ENCODE results near the gene TRIM41. TPM values are rescaled to one million over a fixed set of nuclear protein-coding genes. Genes with fewer than 3 reads are reported as not detected.
"Not testable (repeated sequence)": the region's sequence is repeated elsewhere in the genome, so short reads cannot be mapped to it uniquely, and the experiment has no call there.

Gene TRIM41
- total and polyA plus RNA-seq, 2 donors = 19.9 to 25.8 TPM

- WGBS = under 1% methylated on average over 36 of the region's 36 CpGs
- H3K36me3 ChIP-seq (ENCODE audit: control insufficient read depth in 2 of 2, insufficient read depth in 2 of 2, low read length in 1 of 2) = no peaks in the 10 kb centered on the region
- H3K9me3 ChIP-seq (ENCODE audit: control insufficient read depth in 2 of 2, insufficient read depth in 1 of 2, low read length in 1 of 2) = peaks cover 0 to 9% of the 10 kb centered on the region in 2 donors
- DNase-seq (ENCODE audit: low read depth in 6 of 9, low spot score in 9 of 9) = peak in 3 of 9 donors; percentile 45 to 68 (median 49)
- H3K4me1 ChIP-seq (ENCODE audit: control insufficient read depth in 2 of 2, insufficient read depth in 2 of 2, low read length in 2 of 2) = peaks cover 15 to 34% of the 10 kb centered on the region in 2 donors
- H3K4me3 ChIP-seq (ENCODE audit: low read length in 2 of 2) = peak overlapping the region; percentile 38 to 53
- H3K27ac ChIP-seq (ENCODE audit: low read depth in 1 of 2, low read length in 1 of 2) = no peak overlapping the region
- H3K27me3 ChIP-seq (ENCODE audit: control insufficient read depth in 2 of 2, insufficient read depth in 1 of 2, low read length in 1 of 2) = peaks cover 39 to 95% of the 10 kb centered on the region in 2 donors
Measured at GRCh38 chr5:181207214-181207959, 15.7 kb upstream of the TRIM41 start.

- DNase-seq (ENCODE audit: low read depth in 6 of 9, low spot score in 9 of 9) = no peak
- no peaks in the 10 kb centered on the region for H3K36me3 ChIP-seq (ENCODE audit: control insufficient read depth in 2 of 2, insufficient read depth in 2 of 2, low read length in 1 of 2)
- peaks cover 15 to 34% of the 10 kb centered on the region in 2 donors for H3K4me1 ChIP-seq (ENCODE audit: control insufficient read depth in 2 of 2, insufficient read depth in 2 of 2, low read length in 2 of 2)
- peaks cover 0 to 9% of the 10 kb centered on the region in 2 donors for H3K9me3 ChIP-seq (ENCODE audit: control insufficient read depth in 2 of 2, insufficient read depth in 1 of 2, low read length in 1 of 2)
- no peak overlapping the region for H3K27ac ChIP-seq (ENCODE audit: low read depth in 1 of 2, low read length in 1 of 2)
- H3K27me3 ChIP-seq (ENCODE audit: control insufficient read depth in 2 of 2, insufficient read depth in 1 of 2, low read length in 1 of 2) = peaks cover 36 to 95% of the 10 kb centered on the region in 2 donors
- no peak overlapping the region for H3K4me3 ChIP-seq (ENCODE audit: low read length in 2 of 2)
- 50% methylated on average over 3 of the region's 3 CpGs for WGBS
Measured at GRCh38 chr5:181207960-181208253, 15.2 kb upstream of the TRIM41 start.

DNA sequence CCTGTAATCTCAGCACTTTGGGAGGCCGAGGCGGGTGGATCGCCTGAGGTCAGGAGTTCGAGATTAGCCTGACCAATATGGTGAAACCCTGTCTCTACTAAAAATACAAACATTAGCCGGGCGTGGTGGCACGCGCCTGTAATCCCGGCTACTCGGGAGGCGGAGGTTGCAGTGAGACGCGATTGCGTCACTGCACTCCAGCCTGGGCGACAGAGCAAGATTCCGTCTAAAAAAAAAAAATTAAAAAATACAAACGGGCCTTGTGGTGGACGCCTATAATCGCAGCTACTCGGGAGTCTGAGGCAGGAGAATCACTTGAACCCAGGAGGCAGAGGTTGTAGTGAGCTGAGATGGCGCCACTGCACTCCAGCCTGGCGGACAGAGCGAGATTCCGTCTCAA, 14.1 kb upstream of the TRIM41 start:
- WGBS = 87% methylated on average over 24 of the region's 24 CpGs
- not testable (repeated sequence) for H3K27ac ChIP-seq (ENCODE audit: low read depth in 1 of 2, low read length in 1 of 2); H3K9me3 ChIP-seq (ENCODE audit: control insufficient read depth in 2 of 2, insufficient read depth in 1 of 2, low read length in 1 of 2); H3K4me3 ChIP-seq (ENCODE audit: low read length in 2 of 2); H3K36me3 ChIP-seq (ENCODE audit: control insufficient read depth in 2 of 2, insufficient read depth in 2 of 2, low read length in 1 of 2); DNase-seq (ENCODE audit: low read depth in 6 of 9, low spot score in 9 of 9)
- peaks cover 25 to 95% of the 10 kb centered on the region in 2 donors for H3K27me3 ChIP-seq (ENCODE audit: control insufficient read depth in 2 of 2, insufficient read depth in 1 of 2, low read length in 1 of 2)
- H3K4me1 ChIP-seq (ENCODE audit: control insufficient read depth in 2 of 2, insufficient read depth in 2 of 2, low read length in 2 of 2) = peaks cover 15 to 29% of the 10 kb centered on the region in 2 donors

DNA sequence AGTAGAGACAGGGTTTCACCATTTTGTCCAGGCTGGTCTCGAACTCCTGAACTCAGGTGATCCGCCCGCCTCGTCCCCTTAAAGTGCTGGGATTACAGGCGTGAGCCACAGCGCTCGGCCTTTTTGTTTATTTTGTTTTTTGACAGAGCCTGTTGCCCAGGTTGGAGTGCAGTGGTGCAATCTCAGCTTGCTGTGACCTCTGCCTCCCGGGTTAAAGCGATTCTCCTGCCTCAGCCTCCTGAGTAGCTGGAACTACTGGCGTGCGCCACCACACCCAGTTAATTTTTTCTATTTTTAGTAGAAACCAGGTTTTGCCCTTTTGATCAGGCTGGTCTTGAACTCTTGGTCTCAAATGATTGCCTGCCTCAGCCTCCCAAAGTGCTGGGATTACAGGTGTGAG, 12.9 kb upstream of the TRIM41 start:
- H3K27ac ChIP-seq (ENCODE audit: low read depth in 1 of 2, low read length in 1 of 2); DNase-seq (ENCODE audit: low read depth in 6 of 9, low spot score in 9 of 9); H3K4me3 ChIP-seq (ENCODE audit: low read length in 2 of 2); H3K36me3 ChIP-seq (ENCODE audit: control insufficient read depth in 2 of 2, insufficient read depth in 2 of 2, low read length in 1 of 2): not testable (repeated sequence)
- peaks cover 16 to 93% of the 10 kb centered on the region in 2 donors for H3K27me3 ChIP-seq (ENCODE audit: control insufficient read depth in 2 of 2, insufficient read depth in 1 of 2, low read length in 1 of 2)
- peaks cover 0 to 11% of the 10 kb centered on the region in 2 donors for H3K9me3 ChIP-seq (ENCODE audit: control insufficient read depth in 2 of 2, insufficient read depth in 1 of 2, low read length in 1 of 2)
- H3K4me1 ChIP-seq (ENCODE audit: control insufficient read depth in 2 of 2, insufficient read depth in 2 of 2, low read length in 2 of 2) = peaks cover 8 to 22% of the 10 kb centered on the region in 2 donors
- WGBS = 91% methylated on average over 11 of the region's 11 CpGs

- not testable (repeated sequence) for H3K27ac ChIP-seq (ENCODE audit: low read depth in 1 of 2, low read length in 1 of 2); H3K36me3 ChIP-seq (ENCODE audit: control insufficient read depth in 2 of 2, insufficient read depth in 2 of 2, low read length in 1 of 2); H3K4me3 ChIP-seq (ENCODE audit: low read length in 2 of 2); DNase-seq (ENCODE audit: low read depth in 6 of 9, low spot score in 9 of 9); H3K9me3 ChIP-seq (ENCODE audit: control insufficient read depth in 2 of 2, insufficient read depth in 1 of 2, low read length in 1 of 2)
- Histone ChIP-seq H3K27me3 (ENCODE audit: control insufficient read depth in 2 of 2, insufficient read depth in 1 of 2, low read length in 1 of 2) (peaks cover 12 to 88% of the 10 kb centered on the region in 2 donors), H3K4me1 (ENCODE audit: control insufficient read depth in 2 of 2, insufficient read depth in 2 of 2, low read length in 2 of 2) (peaks cover 8 to 16% of the 10 kb centered on the region in 2 donors)
- WGBS = 92% methylated on average over 17 of the region's 17 CpGs
Measured at GRCh38 chr5:181210698-181211097, 12.4 kb upstream of the TRIM41 start.

DNA sequence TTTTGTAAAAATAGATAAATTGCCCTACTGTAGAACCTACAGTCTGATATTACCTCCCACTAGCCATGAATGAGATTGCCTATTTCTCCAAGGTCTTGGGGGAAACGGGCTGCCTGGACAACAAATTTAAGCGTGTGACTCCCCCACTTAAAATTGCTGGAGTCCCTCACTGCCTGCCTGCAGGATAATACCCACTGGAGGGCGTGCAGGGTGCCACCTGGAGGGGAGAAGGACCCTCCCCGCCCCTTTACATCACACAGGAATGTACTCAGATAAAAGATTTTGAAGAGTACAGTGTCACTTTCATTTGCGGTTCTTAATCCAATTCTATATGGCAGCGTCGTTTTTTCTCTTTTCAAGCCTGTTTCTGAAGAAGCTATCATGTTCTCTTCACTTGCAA, 11.9 kb upstream of the TRIM41 start:
- WGBS = 47% methylated on average over 7 of the region's 7 CpGs

GRCh38 chr5:181212080-181212479, 11.0 kb upstream of the TRIM41 start:
- Histone ChIP-seq H3K4me3 (ENCODE audit: low read length in 2 of 2) (no peak overlapping the region), H3K36me3 (ENCODE audit: control insufficient read depth in 2 of 2, insufficient read depth in 2 of 2, low read length in 1 of 2) (no peaks in the 10 kb centered on the region), H3K4me1 (ENCODE audit: control insufficient read depth in 2 of 2, insufficient read depth in 2 of 2, low read length in 2 of 2) (peaks cover 8 to 14% of the 10 kb centered on the region in 2 donors), H3K9me3 (ENCODE audit: control insufficient read depth in 2 of 2, insufficient read depth in 1 of 2, low read length in 1 of 2) (peaks cover 0 to 6% of the 10 kb centered on the region in 2 donors), H3K27ac (ENCODE audit: low read depth in 1 of 2, low read length in 1 of 2) (no peak overlapping the region), H3K27me3 (ENCODE audit: control insufficient read depth in 2 of 2, insufficient read depth in 1 of 2, low read length in 1 of 2) (peaks cover 5 to 88% of the 10 kb centered on the region in 2 donors)
- WGBS = 97% methylated on average over 6 of the region's 6 CpGs
- DNase-seq (ENCODE audit: low read depth in 6 of 9, low spot score in 9 of 9) = no peak

More for the DNA sequence above, 11.9 kb upstream of the TRIM41 start:
- no peak overlapping the region for H3K4me3 ChIP-seq (ENCODE audit: low read length in 2 of 2)
- H3K36me3 ChIP-seq (ENCODE audit: control insufficient read depth in 2 of 2, insufficient read depth in 2 of 2, low read length in 1 of 2) = no peaks in the 10 kb centered on the region
- peaks cover 0 to 6% of the 10 kb centered on the region in 2 donors for H3K9me3 ChIP-seq (ENCODE audit: control insufficient read depth in 2 of 2, insufficient read depth in 1 of 2, low read length in 1 of 2)
- H3K4me1 ChIP-seq (ENCODE audit: control insufficient read depth in 2 of 2, insufficient read depth in 2 of 2, low read length in 2 of 2) = peaks cover 13 to 14% of the 10 kb centered on the region in 2 donors
- H3K27me3 ChIP-seq (ENCODE audit: control insufficient read depth in 2 of 2, insufficient read depth in 1 of 2, low read length in 1 of 2) = peaks cover 10 to 88% of the 10 kb centered on the region in 2 donors
- peak in 2 of 9 donors; percentile 44 to 61 for DNase-seq (ENCODE audit: low read depth in 6 of 9, low spot score in 9 of 9)
- H3K27ac ChIP-seq (ENCODE audit: low read depth in 1 of 2, low read length in 1 of 2) = no peak overlapping the region

- H3K4me1 ChIP-seq (ENCODE audit: control insufficient read depth in 2 of 2, insufficient read depth in 2 of 2, low read length in 2 of 2) = peaks cover 14 to 19% of the 10 kb centered on the region in 2 donors
- 84% methylated on average over 2 of the region's 2 CpGs for WGBS
- no peak overlapping the region for H3K27ac ChIP-seq (ENCODE audit: low read depth in 1 of 2, low read length in 1 of 2)
- no peaks in the 10 kb centered on the region for H3K36me3 ChIP-seq (ENCODE audit: control insufficient read depth in 2 of 2, insufficient read depth in 2 of 2, low read length in 1 of 2)
- H3K4me3 ChIP-seq (ENCODE audit: low read length in 2 of 2) = no peak overlapping the region
- no peak for DNase-seq (ENCODE audit: low read depth in 6 of 9, low spot score in 9 of 9)
- peaks cover 0 to 6% of the 10 kb centered on the region in 2 donors for H3K9me3 ChIP-seq (ENCODE audit: control insufficient read depth in 2 of 2, insufficient read depth in 1 of 2, low read length in 1 of 2)
- H3K27me3 ChIP-seq (ENCODE audit: control insufficient read depth in 2 of 2, insufficient read depth in 1 of 2, low read length in 1 of 2) = peaks cover 7 to 88% of the 10 kb centered on the region in 2 donors
Measured at GRCh38 chr5:181212934-181213333, 10.1 kb upstream of the TRIM41 start.

GRCh38 chr5:181214249-181214648, 8.8 kb upstream of the TRIM41 start:
- not testable (repeated sequence) for H3K9me3 ChIP-seq (ENCODE audit: control insufficient read depth in 2 of 2, insufficient read depth in 1 of 2, low read length in 1 of 2); DNase-seq (ENCODE audit: low read depth in 6 of 9, low spot score in 9 of 9); H3K27ac ChIP-seq (ENCODE audit: low read depth in 1 of 2, low read length in 1 of 2); H3K36me3 ChIP-seq (ENCODE audit: control insufficient read depth in 2 of 2, insufficient read depth in 2 of 2, low read length in 1 of 2); H3K4me3 ChIP-seq (ENCODE audit: low read length in 2 of 2)
- Histone ChIP-seq H3K4me1 (ENCODE audit: control insufficient read depth in 2 of 2, insufficient read depth in 2 of 2, low read length in 2 of 2) (peaks cover 16 to 28% of the 10 kb centered on the region in 2 donors), H3K27me3 (ENCODE audit: control insufficient read depth in 2 of 2, insufficient read depth in 1 of 2, low read length in 1 of 2) (peaks cover 7 to 87% of the 10 kb centered on the region in 2 donors)
- WGBS = 88% methylated on average over 10 of the region's 10 CpGs

All from thymus (tissue), 11 donors.